Kidney epithelial cell (primary cell): ENCODE measurements around the gene ALDH2. TPM values are rescaled to one million over a fixed set of nuclear protein-coding genes. Genes with fewer than 3 reads are reported as not detected.
"Not testable (repeated sequence)": the region's sequence is repeated elsewhere in the genome, so short reads cannot be mapped to it uniquely, and the experiment has no call there.

Experiments used
- DNase-seq: peaks from one replicate; pipeline ENCODE4 v3.0.0-alpha.2; 2010; ENCODE audit warnings: low read depth
- H3K27me3 ChIP-seq: 2 replicates; pipeline ENCODE4 v1.6.0; 2011; ENCODE audit warnings: low read length; ENCODE audit not compliant: control insufficient read depth, insufficient read depth
- H3K36me3 ChIP-seq: 2 replicates; pipeline ENCODE4 v1.5.1; 2011; ENCODE audit warnings: low read length; ENCODE audit not compliant: control insufficient read depth, insufficient read depth
- H3K4me3 ChIP-seq: 2 replicates; pipeline ENCODE4 v1.5.1; 2011; ENCODE audit warnings: low read depth, mild to moderate bottlenecking, control low read depth, low read length
- total RNA-seq: library from RNA; depleted of rRNA; stranded (reverse); fragments of >200 nt; gene quantifications from 2 replicates; pipeline ENCODE4 v1.2.3, GENCODE V29; 2015
- TF ChIP-seq, protein P1 (sequence below): IDR thresholded peaks from 2 replicates; pipeline ENCODE4 v1.5.1; 2011; ENCODE audit warnings: mild to moderate bottlenecking, moderate library complexity, low read length, control low read depth, inconsistent platforms; ENCODE audit not compliant: insufficient read depth, poor library complexity, severe bottlenecking

Gene ALDH2
- 22.4 and 23.2 TPM in 2 replicates for total RNA-seq

DNA sequence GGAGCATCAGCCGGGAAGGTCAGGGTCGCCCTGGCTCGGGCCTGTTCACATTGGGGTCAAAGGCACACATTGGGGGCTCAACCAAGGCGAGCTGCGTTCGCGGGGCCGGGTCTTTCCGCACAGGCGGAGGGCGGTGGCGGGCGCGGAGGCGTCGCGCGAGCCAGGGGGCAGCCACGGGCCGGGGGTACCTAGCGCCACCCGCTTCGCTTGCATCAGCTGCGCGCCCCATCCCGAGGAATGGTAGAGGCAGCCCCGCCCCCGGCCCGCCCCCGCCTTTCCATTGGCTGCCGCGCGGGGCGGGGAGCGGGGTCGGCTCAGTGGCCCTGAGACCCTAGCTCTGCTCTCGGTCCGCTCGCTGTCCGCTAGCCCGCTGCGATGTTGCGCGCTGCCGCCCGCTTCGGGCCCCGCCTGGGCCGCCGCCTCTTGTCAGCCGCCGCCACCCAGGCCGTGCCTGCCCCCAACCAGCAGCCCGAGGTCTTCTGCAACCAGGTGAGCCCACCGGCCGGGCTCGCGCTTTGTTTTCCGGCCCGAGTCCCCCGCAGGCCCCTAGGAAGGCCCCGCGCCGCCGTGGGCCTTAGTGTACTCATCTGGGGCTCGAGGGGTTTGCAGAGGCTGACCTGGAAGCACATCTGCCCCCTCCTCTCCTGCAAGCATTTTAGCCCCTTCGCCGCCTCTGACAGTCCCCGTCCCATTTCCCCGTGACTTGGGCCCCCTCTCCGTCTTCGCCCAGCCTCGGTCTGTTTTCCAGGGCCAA, at the start of gene ALDH2:
Gene ALDH2 (plus strand): TSS at position 326 of the 754 bp plus-strand sequence. CDS start 50 bp downstream, at position 376.
- Histone ChIP-seq H3K4me3 (peak within 1 kb of the TSS; percentile 71), H3K36me3 (no peaks in the 10 kb centered on the region), H3K27me3 (peaks cover 2% of the 10 kb centered on the region)
- no peak for DNase-seq
- TF ChIP-seq, protein P1, sequence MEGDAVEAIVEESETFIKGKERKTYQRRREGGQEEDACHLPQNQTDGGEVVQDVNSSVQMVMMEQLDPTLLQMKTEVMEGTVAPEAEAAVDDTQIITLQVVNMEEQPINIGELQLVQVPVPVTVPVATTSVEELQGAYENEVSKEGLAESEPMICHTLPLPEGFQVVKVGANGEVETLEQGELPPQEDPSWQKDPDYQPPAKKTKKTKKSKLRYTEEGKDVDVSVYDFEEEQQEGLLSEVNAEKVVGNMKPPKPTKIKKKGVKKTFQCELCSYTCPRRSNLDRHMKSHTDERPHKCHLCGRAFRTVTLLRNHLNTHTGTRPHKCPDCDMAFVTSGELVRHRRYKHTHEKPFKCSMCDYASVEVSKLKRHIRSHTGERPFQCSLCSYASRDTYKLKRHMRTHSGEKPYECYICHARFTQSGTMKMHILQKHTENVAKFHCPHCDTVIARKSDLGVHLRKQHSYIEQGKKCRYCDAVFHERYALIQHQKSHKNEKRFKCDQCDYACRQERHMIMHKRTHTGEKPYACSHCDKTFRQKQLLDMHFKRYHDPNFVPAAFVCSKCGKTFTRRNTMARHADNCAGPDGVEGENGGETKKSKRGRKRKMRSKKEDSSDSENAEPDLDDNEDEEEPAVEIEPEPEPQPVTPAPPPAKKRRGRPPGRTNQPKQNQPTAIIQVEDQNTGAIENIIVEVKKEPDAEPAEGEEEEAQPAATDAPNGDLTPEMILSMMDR, result no peak

DNA sequence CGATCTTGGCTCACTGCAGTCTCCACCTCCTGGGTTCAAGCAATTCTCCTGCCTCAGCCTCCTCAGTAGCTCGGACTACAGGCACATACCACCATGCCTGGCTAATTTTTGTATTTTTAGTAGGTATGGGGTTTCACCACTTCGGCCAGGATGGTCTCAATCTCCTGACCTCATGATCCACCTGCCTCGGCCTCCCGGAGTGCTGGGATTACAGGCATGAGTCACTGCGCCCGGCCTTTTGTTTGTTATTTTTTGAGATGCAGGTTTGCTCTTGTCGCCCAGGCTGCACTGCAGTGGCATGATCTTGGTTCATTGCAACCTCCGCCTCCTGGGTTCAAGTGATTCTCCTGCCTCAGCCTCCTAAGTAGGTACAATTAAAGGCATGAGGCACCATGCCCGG, 47.4 kb upstream of the ALDH2 start:
- not testable (repeated sequence) for H3K27me3 ChIP-seq, DNase-seq, H3K36me3 ChIP-seq, H3K4me3 ChIP-seq

DNA sequence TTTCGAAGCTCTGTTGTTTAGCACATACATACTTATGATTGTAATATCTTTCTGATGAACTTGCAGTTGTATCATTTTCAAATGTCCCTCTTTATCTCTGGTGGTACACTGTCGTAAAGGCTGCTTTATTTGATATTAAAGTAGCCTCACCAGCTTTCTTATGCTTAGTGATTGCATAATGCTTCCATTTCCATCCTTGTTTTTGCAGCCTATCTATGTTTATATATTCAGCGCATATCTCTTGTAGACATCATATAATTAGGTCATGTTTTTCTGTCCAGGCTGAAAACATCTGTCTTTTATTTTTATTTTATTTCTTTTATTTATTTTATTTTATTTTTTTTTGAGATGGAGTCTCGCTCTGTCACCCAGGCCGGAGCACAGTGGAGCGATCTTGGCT, 46.3 kb upstream of the ALDH2 start:
- DNase-seq, result no peak
- TF ChIP-seq, protein P1, result no peak
- Histone ChIP-seq H3K27me3 (no peaks in the 10 kb centered on the region), H3K36me3 (no peaks in the 10 kb centered on the region), H3K4me3 (no peak overlapping the region)

DNA sequence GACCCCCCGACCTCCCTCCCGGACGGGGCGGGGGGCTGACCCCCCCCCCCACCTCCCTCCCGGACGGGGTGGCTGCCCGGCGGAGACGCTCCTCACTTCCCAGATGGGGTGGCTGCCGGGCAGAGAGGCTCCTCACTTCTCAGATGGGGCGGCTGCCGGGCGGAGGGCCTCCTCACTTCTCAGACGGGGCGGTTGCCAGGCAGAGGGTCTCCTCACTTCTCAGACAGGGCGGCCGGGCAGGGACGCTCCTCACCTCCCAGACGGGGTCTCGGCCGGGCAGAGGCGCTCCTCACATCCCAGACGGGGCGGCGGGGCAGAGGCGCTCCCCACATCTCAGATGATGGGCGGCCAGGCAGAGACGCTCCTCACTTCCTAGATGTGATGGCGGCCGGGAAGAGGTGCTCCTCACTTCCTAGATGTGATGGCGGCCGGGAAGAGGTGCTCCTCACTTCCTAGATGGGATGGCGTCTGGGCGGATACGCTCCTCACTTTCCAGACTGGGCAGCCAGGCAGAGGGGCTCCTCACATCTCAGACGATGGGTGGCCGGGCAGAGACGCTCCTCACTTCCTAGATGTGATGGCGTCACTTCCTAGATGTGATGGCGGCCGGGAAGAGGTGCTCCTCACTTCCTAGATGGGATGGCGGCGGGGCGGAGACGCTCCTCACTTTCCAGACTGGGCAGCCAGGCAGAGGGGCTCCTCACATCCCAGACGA, 42.9 kb upstream of the ALDH2 start:
- H3K36me3 ChIP-seq, DNase-seq, H3K27me3 ChIP-seq, H3K4me3 ChIP-seq: not testable (repeated sequence)

DNA sequence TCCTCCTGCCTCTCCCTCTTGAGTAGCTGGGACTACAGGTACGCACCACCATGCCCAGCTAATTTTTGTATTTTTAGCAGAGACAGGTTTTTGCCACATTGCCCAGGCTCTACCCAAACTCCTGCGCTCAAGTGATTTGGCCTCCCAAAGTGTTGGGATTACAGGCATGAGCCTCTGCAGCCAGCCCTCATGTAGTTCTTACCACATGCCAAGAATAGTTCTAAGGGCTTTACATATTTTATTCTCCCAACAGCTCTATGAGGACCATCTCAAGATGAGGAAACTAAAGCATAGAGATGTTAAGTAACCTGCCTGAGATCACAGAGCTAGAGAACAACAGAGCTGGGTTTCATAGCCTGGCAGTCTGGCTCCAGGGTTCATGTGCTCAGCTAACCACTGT, 37.9 kb upstream of the ALDH2 start:
- no peaks in the 10 kb centered on the region for H3K36me3 ChIP-seq
- DNase-seq, result no peak
- TF ChIP-seq, protein P1, result no peak

DNA sequence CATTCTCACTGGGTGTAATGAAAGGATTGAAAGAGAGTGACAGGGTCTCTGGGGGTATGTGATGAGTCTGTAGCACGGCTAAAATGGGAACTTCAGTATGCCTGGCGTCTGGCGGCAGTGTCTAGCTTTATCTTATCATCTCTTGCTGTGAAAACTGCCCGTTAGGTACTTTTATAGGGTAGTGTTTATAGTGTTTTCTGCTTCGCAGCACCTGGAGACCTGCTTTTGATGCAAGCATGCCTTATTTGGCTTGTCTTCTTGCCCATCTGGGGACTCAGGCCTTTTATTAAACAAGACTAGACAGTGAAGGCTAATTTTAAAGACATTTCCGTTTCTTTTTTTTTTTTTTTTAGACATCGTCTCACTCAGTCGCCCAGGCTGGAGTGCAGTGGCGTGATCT, 36.3 kb upstream of the ALDH2 start:
- TF ChIP-seq, protein P1, result no peak
- DNase-seq, result no peak
- H3K36me3 ChIP-seq, result no peaks in the 10 kb centered on the region
- H3K4me3 ChIP-seq, result no peak overlapping the region
- H3K27me3 ChIP-seq, result no peaks in the 10 kb centered on the region

More for the DNA sequence above, 37.9 kb upstream of the ALDH2 start:
- no peaks in the 10 kb centered on the region for H3K27me3 ChIP-seq
- no peak overlapping the region for H3K4me3 ChIP-seq

DNA sequence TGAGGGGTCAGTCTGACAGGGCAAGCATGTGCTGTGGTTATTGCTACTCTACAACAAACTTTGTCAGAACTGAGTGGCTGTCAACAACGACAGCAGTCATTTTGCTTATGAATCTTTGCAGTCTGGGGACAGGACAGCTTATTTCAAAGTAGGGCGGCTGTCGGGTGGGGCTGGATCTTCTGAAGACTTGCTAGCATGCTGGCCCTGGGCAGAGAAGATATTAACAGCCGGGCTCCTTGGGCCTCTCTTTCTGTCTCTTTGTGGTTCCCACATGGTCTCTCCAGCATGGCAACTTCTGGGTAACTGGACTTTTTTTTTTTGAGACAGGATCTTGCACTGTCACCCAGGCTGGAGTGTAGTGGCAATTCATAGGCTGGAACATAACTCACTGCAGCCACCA, 33.9 kb upstream of the ALDH2 start:
- TF ChIP-seq, protein P1, result no peak
- Histone ChIP-seq H3K27me3 (no peaks in the 10 kb centered on the region), H3K4me3 (no peak overlapping the region), H3K36me3 (no peaks in the 10 kb centered on the region)
- DNase-seq, result no peak
